Suprapubic skin (tissue), 3 donors: Measurements from ENCODE around the gene COLEC11.

ENCODE experiments used
- CTCF ChIP-seq, 2 donors: fragments of 200-600 bp in 1 of 2; fragments of 450-650 bp in 1 of 2; sonication (generic) in 1 of 2; IDR thresholded peaks; one replicate each; pipeline ENCODE4 v1.5.1; 2016 to 2019; ENCODE audit warnings: antibody characterized with exemption in 2 of 2, mild to moderate bottlenecking in 1 of 2, moderate library complexity in 1 of 2
- POLR2A ChIP-seq, 2 donors: fragments of 450-650 bp; IDR thresholded peaks; one replicate each; pipeline ENCODE4 v1.6.1; 2017; ENCODE audit warnings: antibody characterized with exemption in 2 of 2, mild to moderate bottlenecking in 2 of 2, moderate library complexity in 2 of 2

DNA sequence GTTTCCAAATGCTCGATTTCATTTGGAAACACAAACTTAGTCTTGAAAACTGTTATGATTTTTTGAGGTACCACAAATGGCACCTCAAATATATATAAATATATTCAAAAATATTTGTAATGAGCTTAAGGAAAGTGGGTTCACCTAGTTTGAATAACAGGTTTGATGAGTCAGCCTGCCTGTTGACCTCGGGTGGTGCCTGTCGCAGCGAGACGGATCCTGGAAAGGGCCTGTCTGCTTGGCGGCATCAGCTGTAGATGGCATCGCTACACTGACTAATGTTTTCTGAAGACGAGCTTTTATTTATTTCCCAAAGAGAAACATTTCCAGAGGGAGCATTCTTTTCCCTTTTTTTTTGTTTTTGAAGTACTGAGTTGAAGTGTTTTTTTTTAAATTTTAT, 70.0 kb downstream of the COLEC11 start:
- TF ChIP-seq CTCF (IDR thresholded peaks at IDR 0.05) (no peak), POLR2A (IDR thresholded peaks at IDR 0.05) (no peak)
